SKM-1 (cell line): Measurements from ENCODE around the gene P4HB.

ENCODE experiments used
- DNase-seq: peaks from one replicate; lab custom pipeline; 2025; ENCODE audit not compliant: unreplicated experiment; lab: John Stamatoyannopoulos, UW

Gene P4HB

GRCh38 chr17:81859906-81860755 lies at the start of gene P4HB:
TSS of gene P4HB (minus strand) at chr17:81860535. CDS start at chr17:81860471, 64 bp downstream.
- no peak for DNase-seq

GRCh38 chr17:81909231-81909630 lies 48.9 kb upstream of the P4HB start:
- DNase-seq = no peak

- DNase-seq = no peak
These were observed 48.5 kb upstream of the P4HB start for GRCh38 chr17:81908793-81909192.

- no peak for DNase-seq
These were observed 47.1 kb upstream of the P4HB start for GRCh38 chr17:81907219-81908145.

- DNase-seq = no peak
These were observed 46.3 kb upstream of the P4HB start for GRCh38 chr17:81906476-81907218.

GRCh38 chr17:81905993-81906392 lies 45.7 kb upstream of the P4HB start:
- DNase-seq = no peak

- no peak for DNase-seq
These were observed 45.1 kb upstream of the P4HB start for GRCh38 chr17:81905424-81905875.

GRCh38 chr17:81904600-81905423 lies 44.5 kb upstream of the P4HB start:
- DNase-seq = no peak

- no peak for DNase-seq
These were observed 43.7 kb upstream of the P4HB start for GRCh38 chr17:81903896-81904599.

- no peak for DNase-seq
These were observed 43.1 kb upstream of the P4HB start for GRCh38 chr17:81903415-81903831.

GRCh38 chr17:81902653-81903414 lies 42.5 kb upstream of the P4HB start:
- DNase-seq = no peak

- DNase-seq = no peak
These were observed 41.8 kb upstream of the P4HB start, which contains the start of gene NPB for GRCh38 chr17:81902023-81902652. TSS of gene NPB (plus strand) at chr17:81902238. CDS start at chr17:81902278, 40 bp downstream.

GRCh38 chr17:81901167-81902022 lies 41.1 kb upstream of the P4HB start:
- no peak for DNase-seq

GRCh38 chr17:81900181-81900820 lies 40.0 kb upstream of the P4HB start:
- DNase-seq = no peak

- DNase-seq = no peak
These were observed 39.3 kb upstream of the P4HB start for GRCh38 chr17:81899514-81900166.

- DNase-seq = no peak
These were observed 38.5 kb upstream of the P4HB start for GRCh38 chr17:81898885-81899284.
